Spleen (tissue), 7 donors: ENCODE measurements around the gene SCD5.

Experiments
- POLR2A ChIP-seq, 3 donors: fragments of 450-650 bp; IDR thresholded peaks; one replicate each; pipeline ENCODE4 v1.5.1; 2017; ENCODE audit warnings: antibody characterized with exemption in 3 of 3, mild to moderate bottlenecking in 1 of 3
- POLR2AphosphoS5 ChIP-seq, 3 donors: sonication (generic); formaldehyde crosslinking; IDR thresholded peaks; one replicate each; pipeline ENCODE4 v1.5.1; 2017; ENCODE audit warnings: antibody characterized with exemption in 3 of 3
- TF ChIP-seq, protein P1 (sequence below), 11 experiments: fragments of 200-600 bp in 7 of 11; fragments of 450-650 bp in 4 of 11; sonication (generic) in 4 of 11; IDR thresholded peaks in 8 of 11; conservative IDR thresholded peaks in 3 of 11; 1 replicate in 7 of 11; 2 replicates in 4 of 11; pipeline versions ENCODE4 v1.4.0 to v1.8.0; 2016 to 2021; ENCODE audit warnings: antibody characterized with exemption in 11 of 11, inconsistent platforms in 4 of 11, mild to moderate bottlenecking in 1 of 11
- donor health status: DM: no; HTN: no; CAD: no; lungs with moderate emphysema.
- donor health status: DM: no; HTN: no; CAD: no.
- donor health status: DM: no; HTN: no; CAD: no.

DNA sequence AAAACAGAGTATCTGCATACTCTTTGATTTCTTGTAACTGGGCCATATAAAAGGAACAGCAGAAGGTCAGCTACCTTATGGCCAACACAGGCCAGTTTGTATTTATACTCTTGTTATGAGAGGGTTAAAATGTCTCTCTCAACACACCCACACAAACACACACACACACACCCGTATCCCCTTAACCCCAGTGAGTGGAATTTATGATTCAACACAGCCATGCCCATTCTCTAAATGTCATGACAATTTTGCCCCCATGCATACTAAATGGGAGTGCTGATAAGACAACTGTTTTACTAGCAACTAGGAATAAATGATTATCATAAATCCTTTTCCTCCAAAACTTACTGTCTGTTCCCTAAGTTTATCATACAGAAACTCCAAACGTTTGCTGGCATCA lies 22.1 kb upstream of the SCD5 start:
- TF ChIP-seq, protein P1, sequence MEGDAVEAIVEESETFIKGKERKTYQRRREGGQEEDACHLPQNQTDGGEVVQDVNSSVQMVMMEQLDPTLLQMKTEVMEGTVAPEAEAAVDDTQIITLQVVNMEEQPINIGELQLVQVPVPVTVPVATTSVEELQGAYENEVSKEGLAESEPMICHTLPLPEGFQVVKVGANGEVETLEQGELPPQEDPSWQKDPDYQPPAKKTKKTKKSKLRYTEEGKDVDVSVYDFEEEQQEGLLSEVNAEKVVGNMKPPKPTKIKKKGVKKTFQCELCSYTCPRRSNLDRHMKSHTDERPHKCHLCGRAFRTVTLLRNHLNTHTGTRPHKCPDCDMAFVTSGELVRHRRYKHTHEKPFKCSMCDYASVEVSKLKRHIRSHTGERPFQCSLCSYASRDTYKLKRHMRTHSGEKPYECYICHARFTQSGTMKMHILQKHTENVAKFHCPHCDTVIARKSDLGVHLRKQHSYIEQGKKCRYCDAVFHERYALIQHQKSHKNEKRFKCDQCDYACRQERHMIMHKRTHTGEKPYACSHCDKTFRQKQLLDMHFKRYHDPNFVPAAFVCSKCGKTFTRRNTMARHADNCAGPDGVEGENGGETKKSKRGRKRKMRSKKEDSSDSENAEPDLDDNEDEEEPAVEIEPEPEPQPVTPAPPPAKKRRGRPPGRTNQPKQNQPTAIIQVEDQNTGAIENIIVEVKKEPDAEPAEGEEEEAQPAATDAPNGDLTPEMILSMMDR (IDR thresholded peaks at IDR 0.05 in 8 of 11, conservative IDR thresholded peaks at IDR 0.05 in 3 of 11): no peak
- TF ChIP-seq POLR2A (IDR thresholded peaks at IDR 0.05) (no peak), POLR2AphosphoS5 (IDR thresholded peaks at IDR 0.05) (no peak)
